ENCODE data around the gene TMEM114.

DNA sequence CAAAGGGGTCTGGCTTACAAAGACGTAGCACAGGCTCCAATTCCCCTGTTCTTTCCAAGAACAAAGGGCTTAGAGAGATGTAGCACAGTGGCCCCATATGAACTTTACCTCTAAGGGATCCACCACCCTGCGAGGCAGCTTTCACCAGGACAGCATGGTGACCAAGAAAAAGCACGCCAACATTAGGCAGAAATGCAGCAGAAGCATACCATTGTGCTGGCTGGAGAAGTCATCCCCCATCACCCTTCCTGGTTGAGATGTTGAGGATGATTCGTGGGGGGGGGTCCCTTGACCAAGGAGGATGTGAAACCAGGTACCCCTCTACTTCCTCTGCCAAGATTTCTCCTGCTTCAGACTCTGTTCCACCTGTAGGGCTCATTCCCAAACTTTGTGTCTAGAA is 48.4 kb downstream of the TMEM114 start:
- TF ChIP-seq, protein P1, sequence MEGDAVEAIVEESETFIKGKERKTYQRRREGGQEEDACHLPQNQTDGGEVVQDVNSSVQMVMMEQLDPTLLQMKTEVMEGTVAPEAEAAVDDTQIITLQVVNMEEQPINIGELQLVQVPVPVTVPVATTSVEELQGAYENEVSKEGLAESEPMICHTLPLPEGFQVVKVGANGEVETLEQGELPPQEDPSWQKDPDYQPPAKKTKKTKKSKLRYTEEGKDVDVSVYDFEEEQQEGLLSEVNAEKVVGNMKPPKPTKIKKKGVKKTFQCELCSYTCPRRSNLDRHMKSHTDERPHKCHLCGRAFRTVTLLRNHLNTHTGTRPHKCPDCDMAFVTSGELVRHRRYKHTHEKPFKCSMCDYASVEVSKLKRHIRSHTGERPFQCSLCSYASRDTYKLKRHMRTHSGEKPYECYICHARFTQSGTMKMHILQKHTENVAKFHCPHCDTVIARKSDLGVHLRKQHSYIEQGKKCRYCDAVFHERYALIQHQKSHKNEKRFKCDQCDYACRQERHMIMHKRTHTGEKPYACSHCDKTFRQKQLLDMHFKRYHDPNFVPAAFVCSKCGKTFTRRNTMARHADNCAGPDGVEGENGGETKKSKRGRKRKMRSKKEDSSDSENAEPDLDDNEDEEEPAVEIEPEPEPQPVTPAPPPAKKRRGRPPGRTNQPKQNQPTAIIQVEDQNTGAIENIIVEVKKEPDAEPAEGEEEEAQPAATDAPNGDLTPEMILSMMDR (IDR thresholded peaks at IDR 0.05; ENCODE audit: insufficient read depth, low read length, poor library complexity, severe bottlenecking): no peak
- TF ChIP-seq EZH2phosphoT487 (conservative IDR thresholded peaks at IDR 0.05; ENCODE audit: low read length): no peak
